Measurements from ENCODE around the gene SLC2A4. TPM values are rescaled to one million over a fixed set of nuclear protein-coding genes. Genes with fewer than 3 reads are reported as not detected.

Gene SLC2A4
- polyA plus RNA-seq, 1 donor, result 2.2 TPM

DNA sequence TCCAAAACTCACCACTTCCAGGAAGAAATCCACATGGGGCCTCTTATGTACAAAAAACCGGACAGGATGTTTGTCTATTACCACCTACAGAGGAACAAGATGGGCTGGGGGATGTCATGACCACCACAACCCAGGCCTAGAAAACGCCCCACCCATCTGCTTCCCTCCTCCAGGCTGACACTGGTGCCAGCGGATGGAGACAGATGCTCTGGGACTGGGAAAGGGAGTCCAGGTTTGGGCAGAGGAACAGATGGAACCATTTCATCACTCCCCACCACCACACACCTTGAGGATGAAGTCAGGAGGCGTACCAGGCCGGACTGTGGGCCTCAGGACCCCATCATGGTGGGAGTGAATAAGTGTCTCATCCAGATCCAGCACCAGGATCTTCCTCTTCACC is 34.7 kb upstream of the SLC2A4 start:
- DNase-seq, result no peak

DNA sequence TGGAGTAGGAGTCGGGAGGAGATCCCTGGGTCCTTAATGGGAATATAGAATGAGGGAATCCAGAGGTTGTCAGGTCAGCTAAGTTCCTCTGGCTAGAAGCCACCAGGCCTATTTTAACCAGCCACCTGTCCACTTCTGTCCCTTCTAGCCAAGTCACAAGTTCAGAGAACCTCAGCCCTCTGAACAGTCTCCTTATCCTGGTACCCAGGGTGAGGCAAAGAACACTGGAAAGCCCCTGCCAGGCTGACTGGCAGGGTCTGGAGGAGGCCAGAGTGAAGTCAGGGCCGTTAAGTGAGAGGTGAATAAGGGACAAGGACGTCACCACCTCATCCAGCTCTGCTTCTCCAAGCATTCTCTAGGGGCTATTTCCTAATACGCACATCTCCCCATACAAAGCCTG is 32.7 kb upstream of the SLC2A4 start:
- DNase-seq, result no peak

- DNase-seq, result no peak
These were observed 32.3 kb upstream of the SLC2A4 start for GRCh38 chr17:7249214-7249613.

GRCh38 chr17:7249830-7250229 is 31.7 kb upstream of the SLC2A4 start:
- DNase-seq, result no peak

- no peak for DNase-seq
These were observed 30.6 kb upstream of the SLC2A4 start for GRCh38 chr17:7250695-7251627.

- DNase-seq, result peak; percentile 100
These were observed 29.8 kb upstream of the SLC2A4 start, which contains the start of gene CTDNEP1 for GRCh38 chr17:7251661-7252175. TSS of gene CTDNEP1 (minus strand) at chr17:7251734. CDS start at chr17:7251296, 438 bp downstream.

- DNase-seq, result peak; percentile 95
These were observed 29.1 kb upstream of the SLC2A4 start, which contains the start of gene ELP5 for GRCh38 chr17:7252176-7253043. TSS of gene ELP5 (plus strand) at chr17:7252215. CDS start at chr17:7252551, 336 bp downstream.

DNA sequence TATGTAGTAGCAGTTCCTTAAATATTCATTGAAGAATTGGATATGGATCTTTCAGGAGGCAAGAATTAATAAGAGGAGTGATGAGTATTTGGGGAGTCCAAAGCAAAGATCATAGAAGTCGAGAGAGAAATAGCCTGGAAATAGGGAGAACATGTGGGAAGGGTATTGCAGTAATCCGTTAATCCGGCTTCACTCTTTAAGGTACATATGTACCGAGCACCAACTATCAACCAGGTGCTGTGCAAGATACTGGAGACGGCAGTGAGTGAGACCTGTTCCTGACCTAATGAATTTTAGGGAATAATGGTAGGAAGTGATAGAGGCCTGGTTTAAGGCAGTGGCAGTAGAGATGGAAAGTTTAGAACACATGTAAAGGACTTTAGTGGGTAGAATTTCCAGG is 28.4 kb upstream of the SLC2A4 start:
- no peak for DNase-seq

GRCh38 chr17:7254511-7254910 is 27.0 kb upstream of the SLC2A4 start:
- no peak for DNase-seq

DNA sequence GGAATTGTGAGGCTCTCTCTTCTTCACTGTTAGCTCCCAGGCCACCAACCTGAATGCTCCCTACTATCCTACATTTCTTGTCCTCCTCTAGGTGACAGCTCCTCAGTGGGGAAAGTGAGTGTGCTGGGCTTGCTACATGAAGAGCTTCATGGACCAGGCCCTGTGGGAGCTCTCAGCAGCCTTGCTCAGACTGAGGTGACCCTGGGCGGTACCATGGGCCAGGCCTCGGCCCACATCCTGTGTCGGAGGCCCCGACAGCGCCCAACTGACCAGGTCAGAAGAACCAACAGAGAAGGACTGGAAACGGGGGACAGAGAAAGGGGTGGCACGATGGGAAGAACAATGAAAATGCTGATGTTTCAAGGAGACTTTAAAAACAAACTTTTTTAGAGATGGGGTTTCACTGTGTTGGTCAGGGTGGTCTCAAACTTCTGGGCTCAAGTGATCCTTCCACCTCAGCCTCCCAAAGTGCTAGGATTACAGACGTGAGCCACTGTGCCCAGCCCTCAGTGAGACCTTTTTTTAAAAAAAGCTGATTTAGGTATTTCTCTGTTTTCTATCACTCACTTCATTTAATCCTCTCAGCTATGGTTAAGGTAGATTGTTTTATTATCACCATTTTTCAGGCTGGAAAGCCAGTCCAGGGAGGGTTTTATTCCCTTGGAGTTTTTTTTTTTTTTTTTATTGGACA is 24.6 kb upstream of the SLC2A4 start:
- no peak for DNase-seq

- DNase-seq, result no peak
These were observed 22.6 kb upstream of the SLC2A4 start for GRCh38 chr17:7258731-7259554.

DNA sequence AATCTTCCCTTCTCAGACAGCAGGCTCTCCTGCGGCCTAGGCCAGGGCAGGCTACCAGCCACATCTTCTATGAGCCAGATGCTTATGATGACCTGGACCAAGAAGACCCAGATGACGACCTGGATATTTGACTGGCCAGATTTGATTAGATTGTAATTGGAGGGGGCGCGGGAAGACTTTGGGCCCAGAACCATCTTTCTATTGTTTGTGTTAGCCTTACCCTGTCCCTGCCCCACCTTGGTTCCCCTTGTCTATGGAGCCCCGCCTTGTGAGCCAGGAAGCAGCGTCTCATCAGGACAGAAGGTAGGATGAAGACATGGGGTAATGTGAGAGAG is 22.0 kb upstream of the SLC2A4 start:
- DNase-seq, result no peak

DNA sequence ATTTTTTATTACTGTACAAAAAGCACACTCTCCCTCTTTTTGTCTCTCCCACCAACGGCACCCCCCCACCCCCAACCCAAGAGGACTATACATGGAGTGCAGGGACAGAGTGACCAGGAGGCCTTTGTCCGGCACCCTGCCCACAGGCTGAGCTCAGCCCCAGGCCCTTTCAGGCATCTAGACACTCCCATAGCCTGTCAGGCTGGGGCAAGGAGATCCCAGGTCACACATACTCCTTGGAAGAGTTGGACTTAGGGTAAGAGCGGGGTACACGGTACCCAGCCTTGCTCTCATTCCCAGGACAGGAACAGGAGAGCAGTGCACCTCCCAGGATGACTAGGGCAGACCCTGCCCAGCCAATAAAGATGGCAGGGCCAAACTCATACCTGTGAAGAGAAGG is 21.4 kb upstream of the SLC2A4 start:
- no peak for DNase-seq

- no peak for DNase-seq
These were observed 20.7 kb upstream of the SLC2A4 start for GRCh38 chr17:7260651-7261378.

- DNase-seq, result no peak
These were observed 19.9 kb upstream of the SLC2A4 start for GRCh38 chr17:7261379-7262191.

GRCh38 chr17:7262192-7262934 is 19.2 kb upstream of the SLC2A4 start, which contains the start of gene CLDN7:
TSS of gene CLDN7 (minus strand) at chr17:7262478. CDS start at chr17:7262043, 435 bp downstream.
- no peak for DNase-seq

- DNase-seq, result no peak
These were observed 18.4 kb upstream of the SLC2A4 start for GRCh38 chr17:7262935-7263800.

DNA sequence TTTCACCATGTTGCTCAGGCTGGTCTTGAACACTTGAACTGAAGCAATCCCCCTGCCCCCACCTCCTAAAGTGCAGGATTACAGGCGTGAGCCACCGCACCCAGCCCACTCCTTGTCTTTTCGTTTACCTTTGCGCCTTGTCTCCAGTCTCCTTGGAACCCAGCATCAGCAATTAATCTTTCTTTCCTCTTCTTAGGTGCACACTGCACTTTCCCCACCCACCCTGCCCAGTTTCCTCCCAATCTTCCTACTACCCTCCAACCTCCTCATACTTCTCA is 17.8 kb upstream of the SLC2A4 start:
- no peak for DNase-seq
